GM12873 (cell line): Measurements from ENCODE around the gene SLC22A1.

Experiments
- TF ChIP-seq, protein P1 (sequence below): IDR thresholded peaks from 2 replicates; pipeline ENCODE4 v1.5.1; 2012; ENCODE audit warnings: low read depth, mild to moderate bottlenecking, moderate library complexity, low read length, control low read depth; ENCODE audit not compliant: insufficient read depth; ENCODE audit errors: missing control alignments

The SLC22A1 gene

DNA sequence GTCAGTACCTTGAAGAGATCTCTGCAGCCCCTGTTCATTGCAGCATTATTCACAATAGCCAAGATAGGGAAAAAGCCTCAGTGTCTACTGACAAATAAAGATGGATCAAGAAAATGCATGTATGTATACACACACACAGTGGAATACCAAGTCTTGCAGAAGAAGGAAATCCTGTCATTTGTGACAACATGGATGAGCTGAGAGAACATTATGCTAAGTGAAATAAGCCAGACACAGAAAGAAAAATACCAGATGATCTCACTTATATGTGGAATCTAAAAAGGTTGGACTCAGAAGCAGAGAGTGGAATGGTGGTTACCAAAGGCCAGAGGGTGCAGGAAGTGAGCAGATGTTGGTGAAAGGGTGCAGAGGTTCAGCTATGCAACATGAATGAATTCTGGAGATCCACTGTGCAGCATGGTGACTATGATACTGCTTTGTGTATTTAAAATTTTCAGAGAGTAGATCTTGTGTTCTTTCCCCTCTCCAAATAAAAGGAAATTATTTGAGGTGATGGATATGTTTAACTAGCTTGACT is 11.0 kb upstream of the SLC22A1 start:
- TF ChIP-seq, protein P1, sequence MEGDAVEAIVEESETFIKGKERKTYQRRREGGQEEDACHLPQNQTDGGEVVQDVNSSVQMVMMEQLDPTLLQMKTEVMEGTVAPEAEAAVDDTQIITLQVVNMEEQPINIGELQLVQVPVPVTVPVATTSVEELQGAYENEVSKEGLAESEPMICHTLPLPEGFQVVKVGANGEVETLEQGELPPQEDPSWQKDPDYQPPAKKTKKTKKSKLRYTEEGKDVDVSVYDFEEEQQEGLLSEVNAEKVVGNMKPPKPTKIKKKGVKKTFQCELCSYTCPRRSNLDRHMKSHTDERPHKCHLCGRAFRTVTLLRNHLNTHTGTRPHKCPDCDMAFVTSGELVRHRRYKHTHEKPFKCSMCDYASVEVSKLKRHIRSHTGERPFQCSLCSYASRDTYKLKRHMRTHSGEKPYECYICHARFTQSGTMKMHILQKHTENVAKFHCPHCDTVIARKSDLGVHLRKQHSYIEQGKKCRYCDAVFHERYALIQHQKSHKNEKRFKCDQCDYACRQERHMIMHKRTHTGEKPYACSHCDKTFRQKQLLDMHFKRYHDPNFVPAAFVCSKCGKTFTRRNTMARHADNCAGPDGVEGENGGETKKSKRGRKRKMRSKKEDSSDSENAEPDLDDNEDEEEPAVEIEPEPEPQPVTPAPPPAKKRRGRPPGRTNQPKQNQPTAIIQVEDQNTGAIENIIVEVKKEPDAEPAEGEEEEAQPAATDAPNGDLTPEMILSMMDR: no peak

DNA sequence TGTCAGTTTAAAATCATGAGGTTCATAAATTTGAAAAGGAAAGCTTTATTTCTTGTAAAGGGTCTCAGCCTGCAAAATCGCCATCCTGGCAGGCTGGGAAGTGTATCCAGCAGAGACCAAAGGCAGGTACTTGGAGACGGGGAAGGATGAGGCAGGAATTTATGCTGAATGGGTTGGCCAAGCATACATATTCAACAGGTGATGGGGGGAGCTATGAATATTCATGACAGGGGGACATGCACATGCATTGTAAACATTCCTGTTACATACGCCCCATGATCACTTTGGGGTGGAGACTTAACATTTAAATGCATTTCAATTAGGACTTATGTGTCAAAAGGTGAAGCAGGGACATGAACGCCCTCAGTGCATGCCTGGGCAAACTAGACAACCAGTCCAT is 9.8 kb upstream of the SLC22A1 start:
- TF ChIP-seq, protein P1: no peak

DNA sequence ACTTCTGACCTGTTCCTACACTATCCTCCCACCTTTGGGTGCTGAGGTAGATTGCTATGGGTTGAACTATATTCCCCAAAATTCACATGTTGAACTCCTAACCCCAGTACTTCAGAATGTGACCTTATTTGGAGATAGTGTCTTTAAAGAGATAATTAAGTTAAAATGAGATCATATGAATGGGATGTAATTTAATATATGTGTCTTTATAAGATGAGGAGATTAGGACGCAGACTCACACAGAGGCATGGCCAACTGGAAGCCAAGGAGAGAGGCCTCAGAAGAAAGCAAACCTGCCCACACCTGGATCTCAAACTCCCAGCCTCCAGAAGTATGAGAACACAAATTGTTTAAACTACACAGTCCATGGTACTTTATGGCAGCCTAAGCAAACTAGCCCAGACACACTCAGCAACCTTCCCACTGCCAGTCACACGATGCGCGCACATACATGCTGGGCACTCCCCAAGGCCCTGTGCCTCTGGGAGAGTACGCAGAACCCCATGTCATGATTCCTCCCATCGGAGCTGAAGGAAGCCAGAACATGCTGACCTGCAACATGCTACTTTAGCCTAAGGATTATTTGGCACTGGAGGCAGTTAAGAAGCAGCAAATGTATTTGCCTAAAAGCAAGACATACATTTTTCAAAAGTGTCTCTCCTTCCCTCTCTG is 8.9 kb upstream of the SLC22A1 start:
- TF ChIP-seq, protein P1: no peak

DNA sequence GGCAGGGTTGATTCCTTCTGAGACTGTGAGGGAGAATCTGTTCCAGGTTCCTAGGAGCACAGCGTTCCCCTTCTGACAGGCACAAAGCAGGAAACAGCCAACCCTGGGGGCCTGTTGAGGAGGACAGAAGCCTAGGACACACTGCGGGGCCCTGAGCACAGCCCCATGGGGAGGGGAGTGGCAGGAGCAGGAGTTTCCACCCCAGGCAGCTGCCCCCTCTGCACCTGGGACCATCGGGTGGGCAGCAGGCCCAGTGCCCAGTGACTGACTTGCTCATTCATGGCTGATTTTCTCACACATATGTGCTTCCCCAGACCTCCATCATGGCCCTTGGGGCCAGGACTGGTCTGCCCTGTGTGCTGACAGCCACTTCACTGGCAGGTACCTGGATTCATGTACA is 6.2 kb upstream of the SLC22A1 start:
- TF ChIP-seq, protein P1: no peak

DNA sequence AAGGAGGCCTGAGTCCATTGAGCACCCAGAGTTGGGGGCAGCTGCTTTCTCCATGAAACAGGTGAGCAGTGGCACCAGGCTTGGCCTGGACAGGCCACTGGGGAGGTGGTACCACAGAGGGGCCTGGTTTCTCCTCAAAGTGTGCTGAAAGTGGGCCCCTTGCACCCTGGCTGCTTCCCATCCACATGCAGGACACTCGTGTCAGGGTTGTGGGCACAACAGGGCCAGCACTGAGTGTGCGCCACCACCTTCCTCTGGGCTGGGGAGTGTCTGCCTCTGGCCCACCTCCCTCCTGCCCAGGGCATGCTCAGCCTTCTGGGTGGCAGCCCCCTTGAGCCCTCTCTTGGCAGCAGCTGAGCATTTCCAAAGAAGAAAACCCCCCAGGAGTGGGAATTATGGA is 5.2 kb upstream of the SLC22A1 start:
- TF ChIP-seq, protein P1: no peak

DNA sequence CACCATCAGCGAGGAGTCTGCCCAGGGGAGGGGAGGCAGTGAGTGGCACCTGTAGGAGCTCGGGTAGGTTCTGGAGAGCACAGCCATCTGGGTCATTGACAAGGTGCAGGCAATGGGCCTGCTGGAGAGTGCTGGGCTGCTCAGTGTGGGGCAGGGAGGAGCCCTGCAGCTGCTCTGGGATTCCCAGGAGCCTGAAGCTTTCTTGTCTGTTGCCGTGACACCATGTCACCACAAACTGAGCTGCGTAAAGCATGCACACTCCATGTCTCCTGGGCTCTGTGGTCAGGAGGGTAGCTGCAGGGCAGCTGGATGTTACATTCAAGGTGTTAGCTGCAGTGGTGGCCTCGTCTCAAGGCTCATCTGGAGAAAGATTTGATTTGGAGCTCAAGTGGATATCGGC is 4.5 kb upstream of the SLC22A1 start:
- TF ChIP-seq, protein P1: no peak

DNA sequence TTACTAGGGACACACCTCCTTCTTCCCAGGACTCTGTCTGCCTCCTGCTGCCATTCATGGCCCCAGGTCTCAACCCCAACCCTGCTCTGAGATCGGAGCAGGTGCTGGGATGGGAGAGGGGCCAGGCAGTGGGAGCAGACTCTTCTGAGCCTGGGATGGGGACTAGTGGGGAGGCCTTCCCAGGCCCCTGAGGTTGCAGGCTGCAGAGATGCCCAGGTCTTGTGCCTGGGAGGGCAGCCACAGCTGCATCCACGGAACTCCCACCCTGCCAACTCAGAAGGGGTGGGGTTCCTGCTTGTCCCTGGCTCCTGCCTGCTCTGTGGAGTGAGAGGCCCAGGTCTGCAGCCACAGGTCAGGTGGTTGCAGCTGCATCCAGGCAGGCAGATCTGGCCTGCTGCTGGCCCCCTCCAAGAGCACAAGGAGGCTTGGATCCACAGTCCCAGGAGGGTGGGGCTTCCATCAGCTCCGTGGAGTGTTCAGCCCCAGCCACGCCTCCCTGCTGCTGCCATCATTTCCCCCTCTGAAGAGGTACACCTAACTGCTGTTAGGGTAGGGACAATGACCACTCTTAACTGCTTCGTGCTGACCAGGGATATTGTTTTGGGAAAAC is 2.9 kb upstream of the SLC22A1 start:
- TF ChIP-seq, protein P1: no peak
